NCI-H2227 (cell line): ENCODE results near the gene AGAP1.

Source experiments
- DNase-seq: peaks from one replicate; lab custom pipeline; 2025; ENCODE audit not compliant: unreplicated experiment; lab: John Stamatoyannopoulos, UW

AGAP1 gene

GRCh38 chr2:235546151-235546435 is 52.2 kb downstream of the AGAP1 start:
- no peak for DNase-seq

- no peak for DNase-seq
Observed at GRCh38 chr2:235546436-235546835, 52.6 kb downstream of the AGAP1 start.

- DNase-seq, result no peak
Observed at GRCh38 chr2:235549735-235550377, 56.0 kb downstream of the AGAP1 start.

GRCh38 chr2:235550378-235550760 is 56.5 kb downstream of the AGAP1 start:
- no peak for DNase-seq

GRCh38 chr2:235550946-235551345 is 57.1 kb downstream of the AGAP1 start:
- DNase-seq, result no peak

GRCh38 chr2:235551965-235552364 is 58.1 kb downstream of the AGAP1 start:
- DNase-seq, result peak; percentile 27

GRCh38 chr2:235552671-235553070 is 58.8 kb downstream of the AGAP1 start:
- DNase-seq, result no peak

GRCh38 chr2:235553291-235553690 is 59.4 kb downstream of the AGAP1 start:
- no peak for DNase-seq

- no peak for DNase-seq
Observed at GRCh38 chr2:235553696-235554100, 59.9 kb downstream of the AGAP1 start.

- DNase-seq, result no peak
Observed at GRCh38 chr2:235554385-235554784, 60.5 kb downstream of the AGAP1 start.

GRCh38 chr2:235554936-235555335 is 61.1 kb downstream of the AGAP1 start:
- DNase-seq, result no peak

- no peak for DNase-seq
Observed at GRCh38 chr2:235555371-235555770, 61.5 kb downstream of the AGAP1 start.

GRCh38 chr2:235556086-235556485 is 62.2 kb downstream of the AGAP1 start:
- DNase-seq, result no peak

GRCh38 chr2:235556901-235557300 is 63.1 kb downstream of the AGAP1 start:
- DNase-seq, result no peak

GRCh38 chr2:235557903-235558302 is 64.1 kb downstream of the AGAP1 start:
- no peak for DNase-seq

- DNase-seq, result no peak
Observed at GRCh38 chr2:235558572-235558971, 64.7 kb downstream of the AGAP1 start.

- DNase-seq, result no peak
Observed at GRCh38 chr2:235560345-235560744, 66.5 kb downstream of the AGAP1 start.

- DNase-seq, result no peak
Observed at GRCh38 chr2:235561450-235561849, 67.6 kb downstream of the AGAP1 start.

- DNase-seq, result no peak
Observed at GRCh38 chr2:235562065-235562747, 68.4 kb downstream of the AGAP1 start.

GRCh38 chr2:235563056-235563910 is 69.4 kb downstream of the AGAP1 start:
- DNase-seq, result no peak

- no peak for DNase-seq
Observed at GRCh38 chr2:235564066-235564465, 70.2 kb downstream of the AGAP1 start.

- DNase-seq, result no peak
Observed at GRCh38 chr2:235564884-235565530, 71.2 kb downstream of the AGAP1 start.
